Breast epithelium (tissue), 3 donors: ENCODE measurements around the gene MOGAT3.

Experiments
- POLR2A ChIP-seq: fragments of 450-650 bp; IDR thresholded peaks from one replicate; pipeline ENCODE4 v1.6.1; 2016; ENCODE audit warnings: antibody characterized with exemption, mild to moderate bottlenecking, moderate library complexity
- POLR2AphosphoS5 ChIP-seq, 3 donors: sonication (generic); formaldehyde crosslinking; IDR thresholded peaks; one replicate each; pipeline ENCODE4 v1.6.1; 2017; ENCODE audit warnings: antibody characterized with exemption in 3 of 3
- TF ChIP-seq, protein P1 (sequence below), 3 donors: fragments of 450-650 bp; IDR thresholded peaks; one replicate each; pipeline ENCODE4 v1.5.1; 2016 to 2017; ENCODE audit warnings: antibody characterized with exemption in 3 of 3, mild to moderate bottlenecking in 3 of 3, moderate library complexity in 3 of 3

- TF ChIP-seq, protein P1, sequence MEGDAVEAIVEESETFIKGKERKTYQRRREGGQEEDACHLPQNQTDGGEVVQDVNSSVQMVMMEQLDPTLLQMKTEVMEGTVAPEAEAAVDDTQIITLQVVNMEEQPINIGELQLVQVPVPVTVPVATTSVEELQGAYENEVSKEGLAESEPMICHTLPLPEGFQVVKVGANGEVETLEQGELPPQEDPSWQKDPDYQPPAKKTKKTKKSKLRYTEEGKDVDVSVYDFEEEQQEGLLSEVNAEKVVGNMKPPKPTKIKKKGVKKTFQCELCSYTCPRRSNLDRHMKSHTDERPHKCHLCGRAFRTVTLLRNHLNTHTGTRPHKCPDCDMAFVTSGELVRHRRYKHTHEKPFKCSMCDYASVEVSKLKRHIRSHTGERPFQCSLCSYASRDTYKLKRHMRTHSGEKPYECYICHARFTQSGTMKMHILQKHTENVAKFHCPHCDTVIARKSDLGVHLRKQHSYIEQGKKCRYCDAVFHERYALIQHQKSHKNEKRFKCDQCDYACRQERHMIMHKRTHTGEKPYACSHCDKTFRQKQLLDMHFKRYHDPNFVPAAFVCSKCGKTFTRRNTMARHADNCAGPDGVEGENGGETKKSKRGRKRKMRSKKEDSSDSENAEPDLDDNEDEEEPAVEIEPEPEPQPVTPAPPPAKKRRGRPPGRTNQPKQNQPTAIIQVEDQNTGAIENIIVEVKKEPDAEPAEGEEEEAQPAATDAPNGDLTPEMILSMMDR (IDR thresholded peaks at IDR 0.05) = no peak
- TF ChIP-seq POLR2A = no peak
- no peak for TF ChIP-seq POLR2AphosphoS5 (IDR thresholded peaks at IDR 0.05)
Measured at GRCh38 chr7:101171442-101171837, 29.4 kb downstream of the MOGAT3 start.
